ENCODE results near the gene EIF4H. TPM values are rescaled to one million over a fixed set of nuclear protein-coding genes. Genes with fewer than 3 reads are reported as not detected.

Gene EIF4H
- total and polyA plus RNA-seq, 2 donors (not counting 1 experiment from before 2014, with no cell fraction given), result 127 to 199 TPM

DNA sequence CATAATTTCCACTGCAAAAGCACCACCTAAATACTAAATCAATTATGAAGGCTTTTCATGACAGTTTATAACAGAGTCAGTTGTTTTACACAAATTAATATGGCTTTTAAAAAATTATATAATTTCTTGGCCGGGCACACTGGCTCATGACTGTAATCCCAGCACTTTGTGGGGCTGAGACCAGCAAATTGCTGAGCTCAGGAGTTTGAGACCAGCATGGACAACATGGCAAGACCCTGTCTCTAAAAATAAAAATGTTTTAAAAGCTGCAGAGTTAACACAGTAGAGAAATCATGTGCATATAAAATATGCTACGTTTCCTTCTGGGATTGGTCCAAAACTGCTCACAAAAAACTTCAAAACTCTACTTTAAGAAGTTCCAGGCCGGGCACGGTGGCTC lies 43.6 kb upstream of the EIF4H start:
- intact Hi-C loops (cut with micrococcal nuclease), result no loop called here
- Mint-ChIP-seq H3K4me1 (peaks cover 2% of the 10 kb centered on the region), H3K27ac (no peak overlapping the region), H3K4me3 (no peak overlapping the region), H3K9me3 (ENCODE audit: insufficient read depth) (no peaks in the 10 kb centered on the region), H3K27me3 (no peaks in the 10 kb centered on the region)
- Histone ChIP-seq H3K9me3 (ENCODE audit: control extremely low read depth in 1 of 3, control insufficient read depth in 2 of 3, insufficient read depth in 1 of 3, low read length in 2 of 3) (no peaks in the 10 kb centered on the region), H3K36me3 (replicated peaks in 1 of 2; ENCODE audit: control extremely low read depth in 1 of 2, control insufficient read depth in 1 of 2, extremely low read depth in 1 of 2, insufficient read depth in 2 of 2, low read length in 1 of 2) (no peaks in the 10 kb centered on the region), H3K4me3 (ENCODE audit: control extremely low read depth in 1 of 5, extremely low read depth in 1 of 5, insufficient read depth in 1 of 5, low read depth in 2 of 5, low read length in 4 of 5) (no peak overlapping the region), H3K4me2 (replicated peaks; ENCODE audit: low read depth, low read length, poor library complexity, severe bottlenecking) (no peak overlapping the region), H3K27me3 (replicated peaks in 1 of 4; ENCODE audit: control extremely low read depth in 1 of 4, control insufficient read depth in 3 of 4, insufficient read depth in 4 of 4, low read length in 3 of 4) (no peaks in the 10 kb centered on the region), H4K20me1 (ENCODE audit: control insufficient read depth, insufficient read depth, low read length, poor library complexity, severe bottlenecking) (no peaks in the 10 kb centered on the region), H3K4me1 (ENCODE audit: control insufficient read depth in 2 of 2, insufficient read depth in 2 of 2, low read length in 2 of 2) (no peaks in the 10 kb centered on the region), H3K27ac (ENCODE audit: low read length in 2 of 2) (no peak overlapping the region), H2AFZ (ENCODE audit: insufficient read depth, low read depth, low read length, poor library complexity, severe bottlenecking) (no peak overlapping the region), H3K9ac (ENCODE audit: low read length) (no peak overlapping the region), H3K79me2 (ENCODE audit: control insufficient read depth, insufficient read depth, low read length) (no peaks in the 10 kb centered on the region)
- DNase-seq, result no peak
- TF ChIP-seq, protein P1, sequence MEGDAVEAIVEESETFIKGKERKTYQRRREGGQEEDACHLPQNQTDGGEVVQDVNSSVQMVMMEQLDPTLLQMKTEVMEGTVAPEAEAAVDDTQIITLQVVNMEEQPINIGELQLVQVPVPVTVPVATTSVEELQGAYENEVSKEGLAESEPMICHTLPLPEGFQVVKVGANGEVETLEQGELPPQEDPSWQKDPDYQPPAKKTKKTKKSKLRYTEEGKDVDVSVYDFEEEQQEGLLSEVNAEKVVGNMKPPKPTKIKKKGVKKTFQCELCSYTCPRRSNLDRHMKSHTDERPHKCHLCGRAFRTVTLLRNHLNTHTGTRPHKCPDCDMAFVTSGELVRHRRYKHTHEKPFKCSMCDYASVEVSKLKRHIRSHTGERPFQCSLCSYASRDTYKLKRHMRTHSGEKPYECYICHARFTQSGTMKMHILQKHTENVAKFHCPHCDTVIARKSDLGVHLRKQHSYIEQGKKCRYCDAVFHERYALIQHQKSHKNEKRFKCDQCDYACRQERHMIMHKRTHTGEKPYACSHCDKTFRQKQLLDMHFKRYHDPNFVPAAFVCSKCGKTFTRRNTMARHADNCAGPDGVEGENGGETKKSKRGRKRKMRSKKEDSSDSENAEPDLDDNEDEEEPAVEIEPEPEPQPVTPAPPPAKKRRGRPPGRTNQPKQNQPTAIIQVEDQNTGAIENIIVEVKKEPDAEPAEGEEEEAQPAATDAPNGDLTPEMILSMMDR (IDR thresholded peaks at IDR 0.05), result no peak
- TF ChIP-seq EZH2 (IDR thresholded peaks at IDR 0.05; ENCODE audit: borderline replicate concordance, insufficient read depth, low read depth, low read length, poor library complexity, severe bottlenecking), result no peak
- POLR2A ChIA-PET, result no interaction called here
- no peak for ATAC-seq (ENCODE audit: low read depth)
- CTCF ChIA-PET, result no interaction called here
- 80% methylated on average over 1 of the region's 4 CpGs for whole genome bisulfite sequencing (ENCODE audit: insufficient coverage)

DNA sequence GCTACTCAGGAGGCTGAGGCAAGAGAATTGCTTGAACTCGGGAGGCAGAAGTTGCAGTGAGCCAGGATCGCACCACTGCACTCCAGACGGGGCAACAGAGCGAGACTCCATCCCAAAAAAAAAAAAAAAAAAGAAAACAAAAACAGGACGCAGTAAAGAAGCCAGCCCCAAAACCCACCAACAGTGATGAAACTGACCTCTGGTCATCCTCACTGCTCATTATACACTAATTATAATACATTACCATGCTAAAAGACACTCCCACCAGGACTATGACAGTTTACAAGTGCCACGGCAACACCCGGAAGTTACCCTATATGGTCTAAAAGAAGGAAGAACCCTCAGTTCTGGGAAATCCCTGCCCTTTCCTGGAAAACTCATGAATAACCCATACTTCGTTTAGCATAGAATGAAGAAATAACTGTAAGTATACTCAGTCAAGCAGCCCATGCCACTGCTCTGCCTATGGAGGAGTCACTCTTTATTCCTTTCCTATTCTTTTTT lies 40.0 kb upstream of the EIF4H start:
- no peak overlapping the region for H3K9ac ChIP-seq (ENCODE audit: low read length)
- 83% methylated on average over 1 of the region's 8 CpGs for WGBS (ENCODE audit: insufficient coverage)
- no peak overlapping the region for H3K27ac ChIP-seq (ENCODE audit: low read length in 2 of 2)
- H3K79me2 ChIP-seq (ENCODE audit: control insufficient read depth, insufficient read depth, low read length), result no peaks in the 10 kb centered on the region
- H3K4me3 ChIP-seq (ENCODE audit: control extremely low read depth in 1 of 5, extremely low read depth in 1 of 5, insufficient read depth in 1 of 5, low read depth in 2 of 5, low read length in 4 of 5), result no peak overlapping the region
- H3K4me1 ChIP-seq (ENCODE audit: control insufficient read depth in 2 of 2, insufficient read depth in 2 of 2, low read length in 2 of 2), result no peaks in the 10 kb centered on the region
- Mint-ChIP-seq H3K27me3 (no peaks in the 10 kb centered on the region), H3K9me3 (ENCODE audit: insufficient read depth) (no peaks in the 10 kb centered on the region), H3K4me3 (no peak overlapping the region), H3K4me1 (peaks cover 2% of the 10 kb centered on the region), H3K27ac (no peak overlapping the region)
- H4K20me1 ChIP-seq (ENCODE audit: control insufficient read depth, insufficient read depth, low read length, poor library complexity, severe bottlenecking), result no peaks in the 10 kb centered on the region
- ChIA-PET POLR2A (no interaction called here), CTCF (no interaction called here)
- H2AFZ ChIP-seq (ENCODE audit: insufficient read depth, low read depth, low read length, poor library complexity, severe bottlenecking), result no peak overlapping the region
- DNase-seq (no peak), ATAC-seq (ENCODE audit: low read depth) (no peak)
- TF ChIP-seq, protein P1 (IDR thresholded peaks at IDR 0.05), result no peak
- no peak for TF ChIP-seq EZH2 (IDR thresholded peaks at IDR 0.05; ENCODE audit: borderline replicate concordance, insufficient read depth, low read depth, low read length, poor library complexity, severe bottlenecking)
- H3K36me3 ChIP-seq (replicated peaks in 1 of 2; ENCODE audit: control extremely low read depth in 1 of 2, control insufficient read depth in 1 of 2, extremely low read depth in 1 of 2, insufficient read depth in 2 of 2, low read length in 1 of 2), result no peaks in the 10 kb centered on the region
- no peaks in the 10 kb centered on the region for H3K27me3 ChIP-seq (replicated peaks in 1 of 4; ENCODE audit: control extremely low read depth in 1 of 4, control insufficient read depth in 3 of 4, insufficient read depth in 4 of 4, low read length in 3 of 4)
- intact Hi-C loops (cut with micrococcal nuclease), result no loop called here
- no peak overlapping the region for H3K4me2 ChIP-seq (replicated peaks; ENCODE audit: low read depth, low read length, poor library complexity, severe bottlenecking)
- H3K9me3 ChIP-seq (ENCODE audit: control extremely low read depth in 1 of 3, control insufficient read depth in 2 of 3, insufficient read depth in 1 of 3, low read length in 2 of 3), result no peaks in the 10 kb centered on the region

Data from B cell (primary cell).